ENCODE results near the gene CNTD1.

The CNTD1 gene

DNA sequence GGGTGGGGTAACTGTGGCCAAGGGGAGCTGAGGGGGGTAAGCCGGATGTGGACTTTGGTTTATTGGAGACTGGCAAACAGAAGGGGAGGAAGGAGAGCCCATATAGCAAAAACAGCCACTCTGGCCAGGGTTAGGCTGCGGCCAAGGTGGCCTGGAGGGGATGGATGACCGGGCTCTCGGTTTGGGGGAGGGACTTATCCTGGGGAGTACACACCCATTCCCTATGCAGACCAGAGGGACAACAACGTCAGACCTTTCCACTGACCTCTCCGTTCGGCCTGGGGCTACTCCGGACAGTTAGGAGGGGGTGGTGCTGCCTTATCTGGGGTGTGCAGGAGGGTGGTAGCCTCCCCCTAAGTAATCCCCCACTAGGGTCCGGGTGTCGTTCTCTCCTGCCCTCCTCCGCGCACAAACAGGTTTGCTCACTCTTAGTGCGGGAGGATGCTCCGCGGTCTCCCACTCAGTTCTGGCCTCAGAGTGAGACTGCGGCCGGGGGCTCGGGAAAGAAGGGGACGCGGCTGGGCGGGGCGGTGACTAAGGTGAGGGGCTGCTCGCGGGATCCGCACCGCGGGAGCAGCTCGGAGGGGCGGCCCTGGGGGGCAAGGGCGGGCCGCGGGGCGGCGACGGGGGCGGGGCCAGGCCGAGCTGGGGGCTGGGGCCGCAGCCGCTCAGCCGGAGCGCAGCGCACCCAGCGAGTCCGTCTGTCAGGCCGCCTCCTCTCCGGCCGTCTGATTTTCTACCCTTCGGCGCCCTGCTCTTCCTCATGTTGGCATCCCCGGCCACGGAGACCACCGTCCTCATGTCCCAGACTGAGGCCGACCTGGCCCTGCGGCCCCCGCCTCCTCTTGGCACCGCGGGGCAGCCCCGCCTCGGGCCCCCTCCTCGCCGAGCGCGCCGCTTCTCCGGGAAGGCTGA, 18.5 kb upstream of the CNTD1 start, which contains the start of gene WNK4:
Gene WNK4, plus strand, starts transcription at position 675 of the 915 bp plus-strand sequence. Its CDS starts 89 bp downstream, at position 764.
- DNase-seq (ENCODE audit: low read depth): peak; percentile 46
- no peak for TF ChIP-seq CTCF (conservative IDR thresholded peaks at IDR 0.05; ENCODE audit: control insufficient read depth, insufficient read depth, low read depth, low read length)
- H3K4me3 ChIP-seq (ENCODE audit: control insufficient read depth, low read depth, low read length): peak within 1 kb of the TSS; percentile 64

DNA sequence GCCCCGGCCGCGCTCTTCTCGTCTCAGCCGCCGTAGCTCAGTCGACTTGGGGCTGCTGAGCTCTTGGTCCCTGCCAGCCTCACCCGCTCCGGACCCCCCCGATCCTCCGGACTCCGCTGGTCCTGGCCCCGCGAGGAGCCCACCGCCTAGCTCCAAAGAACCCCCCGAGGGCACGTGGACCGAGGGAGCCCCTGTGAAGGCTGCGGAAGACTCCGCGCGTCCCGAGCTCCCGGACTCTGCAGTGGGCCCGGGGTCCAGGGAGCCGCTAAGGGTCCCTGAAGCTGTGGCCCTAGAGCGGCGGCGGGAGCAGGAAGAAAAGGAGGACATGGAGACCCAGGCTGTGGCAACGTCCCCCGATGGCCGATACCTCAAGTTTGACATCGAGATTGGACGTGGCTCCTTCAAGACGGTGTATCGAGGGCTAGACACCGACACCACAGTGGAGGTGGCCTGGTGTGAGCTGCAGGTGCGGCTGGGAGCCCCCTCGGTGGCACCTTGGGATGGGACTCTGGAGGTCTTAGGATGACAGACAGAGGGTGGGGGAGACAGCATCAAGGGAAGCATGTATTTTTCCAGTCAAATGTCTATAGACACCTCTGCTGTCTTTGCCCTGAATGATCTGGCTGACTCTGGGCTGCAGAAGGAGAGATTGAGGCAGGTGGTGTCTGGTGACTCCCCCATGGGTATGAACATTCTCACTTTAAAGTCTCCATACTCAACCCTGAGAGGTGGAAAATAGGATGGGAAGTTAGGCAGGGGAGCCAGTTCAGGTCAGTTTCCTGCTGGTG, 17.6 kb upstream of the CNTD1 start:
- TF ChIP-seq CTCF (conservative IDR thresholded peaks at IDR 0.05; ENCODE audit: control insufficient read depth, insufficient read depth, low read depth, low read length): no peak
- no peak for DNase-seq (ENCODE audit: low read depth)
- peak overlapping the region; percentile 64 for H3K4me3 ChIP-seq (ENCODE audit: control insufficient read depth, low read depth, low read length)

GRCh38 chr17:42781639-42782165, 17.0 kb upstream of the CNTD1 start:
- no peak for DNase-seq (ENCODE audit: low read depth)
- peak overlapping the region; percentile 64 for H3K4me3 ChIP-seq (ENCODE audit: control insufficient read depth, low read depth, low read length)
- TF ChIP-seq CTCF (conservative IDR thresholded peaks at IDR 0.05; ENCODE audit: control insufficient read depth, insufficient read depth, low read depth, low read length): no peak

- DNase-seq (ENCODE audit: low read depth): no peak
- peak overlapping the region; percentile 64 for H3K4me3 ChIP-seq (ENCODE audit: control insufficient read depth, low read depth, low read length)
- TF ChIP-seq CTCF (conservative IDR thresholded peaks at IDR 0.05; ENCODE audit: control insufficient read depth, insufficient read depth, low read depth, low read length): no peak
Observed at GRCh38 chr17:42782166-42783061, 16.2 kb upstream of the CNTD1 start.

DNA sequence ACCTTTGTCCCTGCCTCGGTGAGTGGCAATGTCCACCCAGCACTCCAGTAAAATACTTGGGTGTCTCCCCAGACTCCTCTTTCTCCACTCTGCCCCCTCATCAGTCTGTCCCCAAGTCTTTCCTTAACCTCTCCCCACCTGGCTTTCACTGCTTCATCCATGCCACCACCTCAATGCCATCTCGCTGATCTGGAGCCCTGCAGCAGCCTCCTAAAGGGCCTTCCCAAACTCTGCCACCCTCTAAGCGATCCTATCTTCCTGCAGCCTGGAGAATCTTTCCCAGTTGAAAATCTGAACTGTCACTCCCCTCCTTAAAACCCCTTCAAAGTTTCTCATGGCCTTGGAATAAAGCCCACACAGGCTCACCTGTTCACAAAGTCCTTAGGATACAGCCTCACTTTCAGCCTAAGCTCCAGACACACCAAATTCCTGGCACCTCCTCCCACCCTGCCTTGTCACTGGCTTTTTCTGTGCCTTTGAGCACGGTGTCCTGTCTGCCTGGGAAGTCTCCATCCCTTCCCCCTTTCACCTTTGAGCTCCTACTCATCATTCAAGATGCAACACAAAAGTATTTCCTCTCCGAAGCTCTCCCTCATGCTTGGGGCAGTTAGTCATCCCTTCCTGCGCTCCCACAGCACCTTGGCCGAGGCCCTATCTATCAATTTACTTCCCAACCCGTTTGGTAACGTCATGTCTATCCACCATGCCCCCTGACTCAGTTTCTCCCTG, 15.4 kb upstream of the CNTD1 start:
- no peak for TF ChIP-seq CTCF (conservative IDR thresholded peaks at IDR 0.05; ENCODE audit: control insufficient read depth, insufficient read depth, low read depth, low read length)

More for the DNA sequence above, 15.4 kb upstream of the CNTD1 start:
- DNase-seq (ENCODE audit: low read depth): peak; percentile 75
- peak overlapping the region; percentile 64 for H3K4me3 ChIP-seq (ENCODE audit: control insufficient read depth, low read depth, low read length)
